ENCODE data around the gene FOXO6. TPM values are rescaled to one million over a fixed set of nuclear protein-coding genes. Genes with fewer than 3 reads are reported as not detected.

FOXO6 gene
- total RNA-seq, 1 experiment from 2014 or later, result 5.4 TPM

DNA sequence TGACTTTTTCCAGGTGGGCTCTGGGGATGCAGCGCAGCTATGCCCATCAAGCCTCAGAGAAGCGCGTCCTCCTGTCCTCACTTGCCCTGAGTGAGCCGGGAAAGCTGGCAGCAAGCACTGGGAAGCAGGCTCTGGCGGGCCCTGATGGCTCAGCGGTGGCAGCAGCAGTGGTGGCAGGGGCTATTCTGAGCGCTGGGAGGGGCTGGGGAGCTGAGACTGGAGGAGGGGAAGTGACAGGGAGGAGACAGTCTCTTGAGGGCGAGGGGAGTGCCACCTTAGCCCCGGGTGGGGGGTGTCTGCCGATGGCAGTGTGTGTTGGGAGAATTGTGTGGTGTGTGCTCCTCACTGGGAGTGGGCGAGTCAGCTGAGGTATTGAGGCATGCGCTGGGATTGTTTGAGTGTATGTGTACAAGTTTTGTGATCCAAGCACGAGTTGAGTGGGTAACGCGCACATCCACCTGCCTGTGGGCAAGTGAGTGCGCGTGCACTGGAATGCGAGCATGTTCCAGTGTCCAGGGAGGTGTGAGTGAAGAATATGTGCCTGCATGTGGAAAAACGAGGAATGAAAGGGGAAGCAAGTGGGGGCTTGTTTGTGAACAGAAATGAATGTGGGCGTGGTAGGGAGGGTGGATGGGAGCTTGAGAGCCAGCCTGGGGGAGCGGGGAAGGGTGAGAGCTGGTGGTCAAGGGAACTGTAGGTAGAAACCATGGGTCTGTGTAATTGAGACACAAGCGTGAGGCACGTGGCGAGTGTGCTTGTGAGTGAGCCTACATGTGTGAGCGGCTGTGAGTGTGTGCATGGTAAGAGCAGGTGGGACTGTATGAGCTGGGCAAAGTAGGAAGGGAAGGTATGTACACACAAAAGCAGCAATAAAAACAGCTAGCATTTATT is 2.9 kb upstream of the FOXO6 start (continued):
- TF ChIP-seq, protein P1, sequence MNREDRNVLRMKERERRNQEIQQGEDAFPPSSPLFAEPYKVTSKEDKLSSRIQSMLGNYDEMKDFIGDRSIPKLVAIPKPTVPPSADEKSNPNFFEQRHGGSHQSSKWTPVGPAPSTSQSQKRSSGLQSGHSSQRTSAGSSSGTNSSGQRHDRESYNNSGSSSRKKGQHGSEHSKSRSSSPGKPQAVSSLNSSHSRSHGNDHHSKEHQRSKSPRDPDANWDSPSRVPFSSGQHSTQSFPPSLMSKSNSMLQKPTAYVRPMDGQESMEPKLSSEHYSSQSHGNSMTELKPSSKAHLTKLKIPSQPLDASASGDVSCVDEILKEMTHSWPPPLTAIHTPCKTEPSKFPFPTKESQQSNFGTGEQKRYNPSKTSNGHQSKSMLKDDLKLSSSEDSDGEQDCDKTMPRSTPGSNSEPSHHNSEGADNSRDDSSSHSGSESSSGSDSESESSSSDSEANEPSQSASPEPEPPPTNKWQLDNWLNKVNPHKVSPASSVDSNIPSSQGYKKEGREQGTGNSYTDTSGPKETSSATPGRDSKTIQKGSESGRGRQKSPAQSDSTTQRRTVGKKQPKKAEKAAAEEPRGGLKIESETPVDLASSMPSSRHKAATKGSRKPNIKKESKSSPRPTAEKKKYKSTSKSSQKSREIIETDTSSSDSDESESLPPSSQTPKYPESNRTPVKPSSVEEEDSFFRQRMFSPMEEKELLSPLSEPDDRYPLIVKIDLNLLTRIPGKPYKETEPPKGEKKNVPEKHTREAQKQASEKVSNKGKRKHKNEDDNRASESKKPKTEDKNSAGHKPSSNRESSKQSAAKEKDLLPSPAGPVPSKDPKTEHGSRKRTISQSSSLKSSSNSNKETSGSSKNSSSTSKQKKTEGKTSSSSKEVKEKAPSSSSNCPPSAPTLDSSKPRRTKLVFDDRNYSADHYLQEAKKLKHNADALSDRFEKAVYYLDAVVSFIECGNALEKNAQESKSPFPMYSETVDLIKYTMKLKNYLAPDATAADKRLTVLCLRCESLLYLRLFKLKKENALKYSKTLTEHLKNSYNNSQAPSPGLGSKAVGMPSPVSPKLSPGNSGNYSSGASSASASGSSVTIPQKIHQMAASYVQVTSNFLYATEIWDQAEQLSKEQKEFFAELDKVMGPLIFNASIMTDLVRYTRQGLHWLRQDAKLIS (CRISPR knock-in tag; IDR thresholded peaks at IDR 0.05; ENCODE audit: borderline replicate concordance), result no peak
- TF ChIP-seq NR1H2 (CRISPR knock-in tag; IDR thresholded peaks at IDR 0.05), result no peak
- TF ChIP-seq CREB1 (CRISPR knock-in tag; IDR thresholded peaks at IDR 0.05), result no peak
- TF ChIP-seq, protein P2, sequence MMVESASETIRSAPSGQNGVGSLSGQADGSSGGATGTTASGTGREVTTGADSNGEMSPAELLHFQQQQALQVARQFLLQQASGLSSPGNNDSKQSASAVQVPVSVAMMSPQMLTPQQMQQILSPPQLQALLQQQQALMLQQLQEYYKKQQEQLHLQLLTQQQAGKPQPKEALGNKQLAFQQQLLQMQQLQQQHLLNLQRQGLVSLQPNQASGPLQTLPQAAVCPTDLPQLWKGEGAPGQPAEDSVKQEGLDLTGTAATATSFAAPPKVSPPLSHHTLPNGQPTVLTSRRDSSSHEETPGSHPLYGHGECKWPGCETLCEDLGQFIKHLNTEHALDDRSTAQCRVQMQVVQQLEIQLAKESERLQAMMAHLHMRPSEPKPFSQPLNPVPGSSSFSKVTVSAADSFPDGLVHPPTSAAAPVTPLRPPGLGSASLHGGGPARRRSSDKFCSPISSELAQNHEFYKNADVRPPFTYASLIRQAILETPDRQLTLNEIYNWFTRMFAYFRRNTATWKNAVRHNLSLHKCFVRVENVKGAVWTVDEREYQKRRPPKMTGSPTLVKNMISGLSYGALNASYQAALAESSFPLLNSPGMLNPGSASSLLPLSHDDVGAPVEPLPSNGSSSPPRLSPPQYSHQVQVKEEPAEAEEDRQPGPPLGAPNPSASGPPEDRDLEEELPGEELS (CRISPR knock-in tag; IDR thresholded peaks at IDR 0.05), result no peak
- TF ChIP-seq FOXK1 (CRISPR knock-in tag; IDR thresholded peaks at IDR 0.05), result no peak

DNA sequence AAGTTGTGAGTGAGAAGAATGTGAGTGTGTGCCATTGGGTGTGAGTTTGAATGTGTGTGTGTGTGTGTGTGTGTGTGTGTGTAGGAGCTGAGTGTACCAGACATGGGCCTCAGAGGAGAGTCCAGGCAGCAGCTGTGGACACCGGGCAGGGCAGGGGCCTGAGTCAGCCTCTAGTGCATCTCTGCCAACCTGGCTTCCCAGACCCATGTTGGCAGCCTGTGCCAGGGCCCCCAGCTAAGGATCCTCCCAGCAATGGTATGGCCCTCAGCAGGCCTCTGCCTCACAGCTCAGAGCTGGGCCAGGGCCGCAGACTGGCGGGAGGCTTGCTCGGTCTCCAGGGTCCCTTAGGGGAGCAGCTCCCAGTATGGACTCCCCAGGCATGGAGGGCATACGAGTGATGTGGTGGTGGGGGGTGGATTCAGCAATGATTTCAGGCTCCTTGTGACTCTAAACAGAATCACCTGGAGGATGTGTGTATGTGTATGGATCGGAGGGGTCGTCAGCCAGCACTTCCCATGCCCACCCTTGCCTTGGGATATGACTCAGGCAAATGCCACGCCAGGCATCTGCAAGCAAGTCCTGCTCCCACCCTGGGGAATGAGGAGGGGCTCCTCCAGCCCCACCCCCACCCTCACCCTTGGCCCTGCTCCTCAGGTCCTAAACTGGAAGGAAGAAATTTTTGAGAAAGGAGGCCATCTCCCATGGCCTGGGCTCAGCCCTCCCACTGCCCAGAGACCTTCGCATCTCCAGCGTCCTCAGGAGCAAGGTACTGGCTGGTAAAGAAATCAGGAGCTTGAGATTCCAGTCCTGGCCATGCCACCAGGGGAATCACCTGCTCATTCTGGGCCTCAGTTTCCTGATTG is 1.8 kb upstream of the FOXO6 start:
- DNase-seq (ENCODE audit: low spot score) (no peak), ATAC-seq (no peak)
- H3K36me3 Mint-ChIP-seq, result no peaks in the 10 kb centered on the region
- H3K4me1 Mint-ChIP-seq, result peaks cover 43% of the 10 kb centered on the region
- POLR2A ChIA-PET, result interaction anchor here (0.9 to 1.5 kb wide), 2 partner anchors 57 to 64 kb away, joined by 3 read pairs; no protein-coding TSS in a partner anchor
- H3K27me3 Mint-ChIP-seq (ENCODE audit: low read depth), result peaks cover 49% of the 10 kb centered on the region
- no peak overlapping the region for H3K27ac Mint-ChIP-seq
- no peaks in the 10 kb centered on the region for H3K9me3 Mint-ChIP-seq
- 0 out of 2 replicates have a peak overlapping the region, but pooled peaks have one; percentile 70 for H3K4me3 Mint-ChIP-seq
- CTCF ChIA-PET, result interaction anchor here (0.9 to 4.8 kb wide), 33 partner anchors 8 to 219 kb away, joined by 3 to 106 read pairs (median 11); no protein-coding TSS in a partner anchor
- TF ChIP-seq SOX15 (CRISPR knock-in tag; IDR thresholded peaks at IDR 0.05), result no peak
- TF ChIP-seq GABPB1 (CRISPR knock-in tag; IDR thresholded peaks at IDR 0.05), result no peak
- TF ChIP-seq, protein P3, sequence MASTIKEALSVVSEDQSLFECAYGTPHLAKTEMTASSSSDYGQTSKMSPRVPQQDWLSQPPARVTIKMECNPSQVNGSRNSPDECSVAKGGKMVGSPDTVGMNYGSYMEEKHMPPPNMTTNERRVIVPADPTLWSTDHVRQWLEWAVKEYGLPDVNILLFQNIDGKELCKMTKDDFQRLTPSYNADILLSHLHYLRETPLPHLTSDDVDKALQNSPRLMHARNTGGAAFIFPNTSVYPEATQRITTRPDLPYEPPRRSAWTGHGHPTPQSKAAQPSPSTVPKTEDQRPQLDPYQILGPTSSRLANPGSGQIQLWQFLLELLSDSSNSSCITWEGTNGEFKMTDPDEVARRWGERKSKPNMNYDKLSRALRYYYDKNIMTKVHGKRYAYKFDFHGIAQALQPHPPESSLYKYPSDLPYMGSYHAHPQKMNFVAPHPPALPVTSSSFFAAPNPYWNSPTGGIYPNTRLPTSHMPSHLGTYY (CRISPR knock-in tag; IDR thresholded peaks at IDR 0.05), result no peak
- no peak for TF ChIP-seq GRHL2 (CRISPR knock-in tag; IDR thresholded peaks at IDR 0.05; ENCODE audit: insufficient replicate concordance, severe bottlenecking)
- TF ChIP-seq, protein P4, sequence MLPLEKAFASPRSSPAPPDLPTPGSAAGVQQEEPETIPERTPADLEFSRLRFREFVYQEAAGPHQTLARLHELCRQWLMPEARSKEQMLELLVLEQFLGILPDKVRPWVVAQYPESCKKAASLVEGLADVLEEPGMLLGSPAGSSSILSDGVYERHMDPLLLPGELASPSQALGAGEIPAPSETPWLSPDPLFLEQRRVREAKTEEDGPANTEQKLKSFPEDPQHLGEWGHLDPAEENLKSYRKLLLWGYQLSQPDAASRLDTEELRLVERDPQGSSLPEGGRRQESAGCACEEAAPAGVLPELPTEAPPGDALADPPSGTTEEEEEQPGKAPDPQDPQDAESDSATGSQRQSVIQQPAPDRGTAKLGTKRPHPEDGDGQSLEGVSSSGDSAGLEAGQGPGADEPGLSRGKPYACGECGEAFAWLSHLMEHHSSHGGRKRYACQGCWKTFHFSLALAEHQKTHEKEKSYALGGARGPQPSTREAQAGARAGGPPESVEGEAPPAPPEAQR (CRISPR knock-in tag; IDR thresholded peaks at IDR 0.05), result no peak
- no peak for TF ChIP-seq CREM (CRISPR knock-in tag; IDR thresholded peaks at IDR 0.05)
- no peak for TF ChIP-seq ZNF138 (CRISPR knock-in tag; conservative IDR thresholded peaks at IDR 0.05)
- no peak for TF ChIP-seq ZNF219 (CRISPR knock-in tag; IDR thresholded peaks at IDR 0.05; ENCODE audit: borderline replicate concordance)
- TF ChIP-seq, protein P5, sequence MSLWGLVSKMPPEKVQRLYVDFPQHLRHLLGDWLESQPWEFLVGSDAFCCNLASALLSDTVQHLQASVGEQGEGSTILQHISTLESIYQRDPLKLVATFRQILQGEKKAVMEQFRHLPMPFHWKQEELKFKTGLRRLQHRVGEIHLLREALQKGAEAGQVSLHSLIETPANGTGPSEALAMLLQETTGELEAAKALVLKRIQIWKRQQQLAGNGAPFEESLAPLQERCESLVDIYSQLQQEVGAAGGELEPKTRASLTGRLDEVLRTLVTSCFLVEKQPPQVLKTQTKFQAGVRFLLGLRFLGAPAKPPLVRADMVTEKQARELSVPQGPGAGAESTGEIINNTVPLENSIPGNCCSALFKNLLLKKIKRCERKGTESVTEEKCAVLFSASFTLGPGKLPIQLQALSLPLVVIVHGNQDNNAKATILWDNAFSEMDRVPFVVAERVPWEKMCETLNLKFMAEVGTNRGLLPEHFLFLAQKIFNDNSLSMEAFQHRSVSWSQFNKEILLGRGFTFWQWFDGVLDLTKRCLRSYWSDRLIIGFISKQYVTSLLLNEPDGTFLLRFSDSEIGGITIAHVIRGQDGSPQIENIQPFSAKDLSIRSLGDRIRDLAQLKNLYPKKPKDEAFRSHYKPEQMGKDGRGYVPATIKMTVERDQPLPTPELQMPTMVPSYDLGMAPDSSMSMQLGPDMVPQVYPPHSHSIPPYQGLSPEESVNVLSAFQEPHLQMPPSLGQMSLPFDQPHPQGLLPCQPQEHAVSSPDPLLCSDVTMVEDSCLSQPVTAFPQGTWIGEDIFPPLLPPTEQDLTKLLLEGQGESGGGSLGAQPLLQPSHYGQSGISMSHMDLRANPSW (CRISPR knock-in tag; conservative IDR thresholded peaks at IDR 0.05; ENCODE audit: low read depth), result no peak
- TF ChIP-seq, protein P6, sequence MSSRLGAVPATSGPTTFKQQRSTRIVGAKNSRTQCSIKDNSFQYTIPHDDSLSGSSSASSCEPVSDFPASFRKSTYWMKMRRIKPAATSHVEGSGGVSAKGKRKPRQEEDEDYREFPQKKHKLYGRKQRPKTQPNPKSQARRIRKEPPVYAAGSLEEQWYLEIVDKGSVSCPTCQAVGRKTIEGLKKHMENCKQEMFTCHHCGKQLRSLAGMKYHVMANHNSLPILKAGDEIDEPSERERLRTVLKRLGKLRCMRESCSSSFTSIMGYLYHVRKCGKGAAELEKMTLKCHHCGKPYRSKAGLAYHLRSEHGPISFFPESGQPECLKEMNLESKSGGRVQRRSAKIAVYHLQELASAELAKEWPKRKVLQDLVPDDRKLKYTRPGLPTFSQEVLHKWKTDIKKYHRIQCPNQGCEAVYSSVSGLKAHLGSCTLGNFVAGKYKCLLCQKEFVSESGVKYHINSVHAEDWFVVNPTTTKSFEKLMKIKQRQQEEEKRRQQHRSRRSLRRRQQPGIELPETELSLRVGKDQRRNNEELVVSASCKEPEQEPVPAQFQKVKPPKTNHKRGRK (CRISPR knock-in tag; IDR thresholded peaks at IDR 0.05; ENCODE audit: borderline replicate concordance), result no peak
- TF ChIP-seq, protein P7, sequence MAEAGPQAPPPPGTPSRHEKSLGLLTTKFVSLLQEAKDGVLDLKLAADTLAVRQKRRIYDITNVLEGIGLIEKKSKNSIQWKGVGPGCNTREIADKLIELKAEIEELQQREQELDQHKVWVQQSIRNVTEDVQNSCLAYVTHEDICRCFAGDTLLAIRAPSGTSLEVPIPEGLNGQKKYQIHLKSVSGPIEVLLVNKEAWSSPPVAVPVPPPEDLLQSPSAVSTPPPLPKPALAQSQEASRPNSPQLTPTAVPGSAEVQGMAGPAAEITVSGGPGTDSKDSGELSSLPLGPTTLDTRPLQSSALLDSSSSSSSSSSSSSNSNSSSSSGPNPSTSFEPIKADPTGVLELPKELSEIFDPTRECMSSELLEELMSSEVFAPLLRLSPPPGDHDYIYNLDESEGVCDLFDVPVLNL (CRISPR knock-in tag; IDR thresholded peaks at IDR 0.05; ENCODE audit: borderline replicate concordance, low read depth), result no peak
- no peak for TF ChIP-seq ZBTB21 (CRISPR knock-in tag; IDR thresholded peaks at IDR 0.05; ENCODE audit: borderline replicate concordance)
- TF ChIP-seq PRRX2 (CRISPR knock-in tag; IDR thresholded peaks at IDR 0.05), result no peak
